Lower leg skin (tissue), 3 donors: ENCODE data around the gene EHD3.
"Not testable (repeated sequence)": the region's sequence is repeated elsewhere in the genome, so short reads cannot be mapped to it uniquely, and the experiment has no call there.

Experiments used
- CTCF ChIP-seq, 3 donors: fragments of 450-650 bp; IDR thresholded peaks; one replicate each; pipeline ENCODE4 v1.5.1; 2016; ENCODE audit warnings: antibody characterized with exemption in 3 of 3, mild to moderate bottlenecking in 3 of 3, moderate library complexity in 2 of 3
- POLR2A ChIP-seq, 2 donors: fragments of 450-650 bp; IDR thresholded peaks; one replicate each; pipeline ENCODE4 v1.6.1; 2016 to 2017; ENCODE audit warnings: antibody characterized with exemption in 2 of 2, mild to moderate bottlenecking in 1 of 2, moderate library complexity in 1 of 2

DNA sequence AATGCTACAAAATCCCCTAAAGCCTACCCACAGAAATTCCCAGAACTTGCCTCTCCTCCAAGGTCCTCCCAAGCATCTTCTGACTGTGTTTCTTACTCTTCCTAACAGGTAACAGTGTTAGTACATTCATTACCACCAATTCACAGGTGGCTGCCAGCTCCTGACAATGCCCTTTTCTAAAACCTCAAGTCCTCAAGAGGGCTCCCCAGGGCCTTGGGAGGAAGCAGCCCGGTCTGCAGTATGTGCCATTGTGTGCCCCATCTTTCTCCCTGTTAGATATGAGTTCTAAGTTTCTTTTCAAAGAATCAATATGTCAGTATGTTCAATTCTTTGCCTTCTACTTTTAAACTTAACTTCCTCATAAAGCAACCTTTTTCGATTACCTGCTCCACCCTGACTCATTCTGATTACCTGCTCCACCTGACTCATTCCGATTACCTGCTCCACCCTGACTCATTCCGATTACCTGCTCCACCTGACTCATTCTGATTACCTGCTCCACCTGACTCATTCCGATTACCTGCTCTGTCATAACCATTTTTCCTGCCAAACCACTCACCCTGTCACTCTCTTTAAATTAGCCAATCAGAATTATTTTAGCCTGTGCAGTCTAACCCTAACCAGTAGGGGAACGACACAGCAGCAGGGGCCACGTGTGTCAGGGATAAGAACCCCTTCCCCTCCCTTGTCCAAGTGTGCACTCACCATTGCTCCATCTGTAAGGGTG is 49.4 kb downstream of the EHD3 start:
- TF ChIP-seq CTCF, POLR2A (IDR thresholded peaks at IDR 0.05): not testable (repeated sequence)
